Mammary epithelial cell (primary cell): ENCODE results near the gene CCDC83.

Experiments used
- EZH2 ChIP-seq: IDR thresholded peaks from 2 replicates; pipeline ENCODE4 v1.6.1; 2012; ENCODE audit warnings: low read length, inconsistent platforms, borderline replicate concordance
- TF ChIP-seq, protein P1 (sequence below), 2 donors: IDR thresholded peaks in 1 of 2; conservative IDR thresholded peaks in 1 of 2; 2 replicates each; pipeline ENCODE4 v1.5.1; 2011 to 2012; ENCODE audit warnings: inconsistent platforms in 2 of 2, low read length in 2 of 2, mild to moderate bottlenecking in 2 of 2, control low read depth in 1 of 2, low read depth in 1 of 2; ENCODE audit not compliant: insufficient read depth in 1 of 2; ENCODE audit errors: extremely low read depth in 1 of 2

DNA sequence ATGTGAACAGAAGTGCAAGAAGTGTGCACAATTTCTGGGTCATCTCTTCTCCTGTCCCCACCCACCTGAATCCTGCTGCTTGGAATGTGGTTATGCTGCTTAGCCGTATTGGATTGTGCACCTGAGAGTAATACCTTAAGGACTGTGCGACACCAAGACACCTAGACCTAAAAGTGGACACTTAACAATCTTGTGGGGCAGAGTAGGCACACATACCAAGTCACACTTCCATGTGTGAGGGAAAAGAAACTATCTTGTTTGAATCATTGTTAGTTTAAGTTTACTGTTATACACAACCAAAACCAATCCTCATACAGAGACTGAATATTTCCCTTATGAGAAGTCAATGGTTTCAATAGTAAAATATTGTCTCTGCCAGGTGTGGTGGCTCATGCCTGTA is 93.7 kb downstream of the CCDC83 start:
- TF ChIP-seq, protein P1, sequence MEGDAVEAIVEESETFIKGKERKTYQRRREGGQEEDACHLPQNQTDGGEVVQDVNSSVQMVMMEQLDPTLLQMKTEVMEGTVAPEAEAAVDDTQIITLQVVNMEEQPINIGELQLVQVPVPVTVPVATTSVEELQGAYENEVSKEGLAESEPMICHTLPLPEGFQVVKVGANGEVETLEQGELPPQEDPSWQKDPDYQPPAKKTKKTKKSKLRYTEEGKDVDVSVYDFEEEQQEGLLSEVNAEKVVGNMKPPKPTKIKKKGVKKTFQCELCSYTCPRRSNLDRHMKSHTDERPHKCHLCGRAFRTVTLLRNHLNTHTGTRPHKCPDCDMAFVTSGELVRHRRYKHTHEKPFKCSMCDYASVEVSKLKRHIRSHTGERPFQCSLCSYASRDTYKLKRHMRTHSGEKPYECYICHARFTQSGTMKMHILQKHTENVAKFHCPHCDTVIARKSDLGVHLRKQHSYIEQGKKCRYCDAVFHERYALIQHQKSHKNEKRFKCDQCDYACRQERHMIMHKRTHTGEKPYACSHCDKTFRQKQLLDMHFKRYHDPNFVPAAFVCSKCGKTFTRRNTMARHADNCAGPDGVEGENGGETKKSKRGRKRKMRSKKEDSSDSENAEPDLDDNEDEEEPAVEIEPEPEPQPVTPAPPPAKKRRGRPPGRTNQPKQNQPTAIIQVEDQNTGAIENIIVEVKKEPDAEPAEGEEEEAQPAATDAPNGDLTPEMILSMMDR (conservative IDR thresholded peaks at IDR 0.05 in 1 of 2, IDR thresholded peaks at IDR 0.05 in 1 of 2; ENCODE audit: extremely low read depth in 1 of 2, insufficient read depth in 1 of 2, low read depth in 1 of 2, low read length in 2 of 2): no peak
- TF ChIP-seq EZH2: no peak
